ENCODE data around the gene MICAL2.

- TF ChIP-seq, protein P1, sequence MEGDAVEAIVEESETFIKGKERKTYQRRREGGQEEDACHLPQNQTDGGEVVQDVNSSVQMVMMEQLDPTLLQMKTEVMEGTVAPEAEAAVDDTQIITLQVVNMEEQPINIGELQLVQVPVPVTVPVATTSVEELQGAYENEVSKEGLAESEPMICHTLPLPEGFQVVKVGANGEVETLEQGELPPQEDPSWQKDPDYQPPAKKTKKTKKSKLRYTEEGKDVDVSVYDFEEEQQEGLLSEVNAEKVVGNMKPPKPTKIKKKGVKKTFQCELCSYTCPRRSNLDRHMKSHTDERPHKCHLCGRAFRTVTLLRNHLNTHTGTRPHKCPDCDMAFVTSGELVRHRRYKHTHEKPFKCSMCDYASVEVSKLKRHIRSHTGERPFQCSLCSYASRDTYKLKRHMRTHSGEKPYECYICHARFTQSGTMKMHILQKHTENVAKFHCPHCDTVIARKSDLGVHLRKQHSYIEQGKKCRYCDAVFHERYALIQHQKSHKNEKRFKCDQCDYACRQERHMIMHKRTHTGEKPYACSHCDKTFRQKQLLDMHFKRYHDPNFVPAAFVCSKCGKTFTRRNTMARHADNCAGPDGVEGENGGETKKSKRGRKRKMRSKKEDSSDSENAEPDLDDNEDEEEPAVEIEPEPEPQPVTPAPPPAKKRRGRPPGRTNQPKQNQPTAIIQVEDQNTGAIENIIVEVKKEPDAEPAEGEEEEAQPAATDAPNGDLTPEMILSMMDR (CRISPR knock-in tag; IDR thresholded peaks at IDR 0.05), result no peak
- TF ChIP-seq ZNF143 (CRISPR knock-in tag; IDR thresholded peaks at IDR 0.05) (no peak), PAWR (CRISPR knock-in tag; IDR thresholded peaks at IDR 0.05; ENCODE audit: borderline replicate concordance) (no peak), ASH2L (IDR thresholded peaks at IDR 0.05; ENCODE audit: insufficient read length, low read depth, low read length) (no peak), RAD21 (CRISPR knock-in tag; IDR thresholded peaks at IDR 0.05) (no peak)
Observed at GRCh38 chr11:12242966-12243365, 132.6 kb downstream of the MICAL2 start.
